Fibroblast of pulmonary artery (primary cell): ENCODE measurements around the gene PAEP.

Experiments used
- DNase-seq: peaks from one replicate; pipeline ENCODE4 v3.0.0-alpha.2; 2010; ENCODE audit warnings: low read depth
- H3K4me3 ChIP-seq: replicated peaks from 2 replicates; pipeline ENCODE4 v1.5.1; 2011; ENCODE audit warnings: low read depth, mild to moderate bottlenecking, control low read depth, low read length, moderate library complexity
- TF ChIP-seq, protein P1 (sequence below): IDR thresholded peaks from 2 replicates; pipeline ENCODE4 v1.5.1; 2011; ENCODE audit warnings: mild to moderate bottlenecking, control low read depth, low read length, inconsistent platforms; ENCODE audit errors: missing control alignments

The PAEP gene

DNA sequence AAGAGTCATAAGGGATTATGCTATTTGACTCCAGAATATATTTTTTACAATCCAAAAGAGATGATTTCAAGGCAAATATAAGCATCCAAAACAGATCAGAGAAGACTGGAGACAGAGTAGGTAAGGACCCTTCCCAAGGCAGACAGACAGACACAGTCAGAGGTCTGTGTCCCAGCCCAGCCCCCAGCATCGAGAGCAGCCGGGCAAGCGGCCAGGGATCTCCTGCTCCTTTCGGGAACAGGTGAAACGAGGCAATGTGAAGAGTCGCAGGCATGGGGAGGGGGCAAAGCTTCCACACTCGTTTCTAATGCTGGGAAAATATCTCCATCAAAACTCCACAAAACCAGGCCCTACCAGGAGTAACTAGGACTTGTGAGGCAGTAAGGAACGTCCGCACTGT lies 5.8 kb downstream of the PAEP start:
- no peak for DNase-seq
- H3K4me3 ChIP-seq = no peak overlapping the region
- TF ChIP-seq, protein P1, sequence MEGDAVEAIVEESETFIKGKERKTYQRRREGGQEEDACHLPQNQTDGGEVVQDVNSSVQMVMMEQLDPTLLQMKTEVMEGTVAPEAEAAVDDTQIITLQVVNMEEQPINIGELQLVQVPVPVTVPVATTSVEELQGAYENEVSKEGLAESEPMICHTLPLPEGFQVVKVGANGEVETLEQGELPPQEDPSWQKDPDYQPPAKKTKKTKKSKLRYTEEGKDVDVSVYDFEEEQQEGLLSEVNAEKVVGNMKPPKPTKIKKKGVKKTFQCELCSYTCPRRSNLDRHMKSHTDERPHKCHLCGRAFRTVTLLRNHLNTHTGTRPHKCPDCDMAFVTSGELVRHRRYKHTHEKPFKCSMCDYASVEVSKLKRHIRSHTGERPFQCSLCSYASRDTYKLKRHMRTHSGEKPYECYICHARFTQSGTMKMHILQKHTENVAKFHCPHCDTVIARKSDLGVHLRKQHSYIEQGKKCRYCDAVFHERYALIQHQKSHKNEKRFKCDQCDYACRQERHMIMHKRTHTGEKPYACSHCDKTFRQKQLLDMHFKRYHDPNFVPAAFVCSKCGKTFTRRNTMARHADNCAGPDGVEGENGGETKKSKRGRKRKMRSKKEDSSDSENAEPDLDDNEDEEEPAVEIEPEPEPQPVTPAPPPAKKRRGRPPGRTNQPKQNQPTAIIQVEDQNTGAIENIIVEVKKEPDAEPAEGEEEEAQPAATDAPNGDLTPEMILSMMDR = no peak

DNA sequence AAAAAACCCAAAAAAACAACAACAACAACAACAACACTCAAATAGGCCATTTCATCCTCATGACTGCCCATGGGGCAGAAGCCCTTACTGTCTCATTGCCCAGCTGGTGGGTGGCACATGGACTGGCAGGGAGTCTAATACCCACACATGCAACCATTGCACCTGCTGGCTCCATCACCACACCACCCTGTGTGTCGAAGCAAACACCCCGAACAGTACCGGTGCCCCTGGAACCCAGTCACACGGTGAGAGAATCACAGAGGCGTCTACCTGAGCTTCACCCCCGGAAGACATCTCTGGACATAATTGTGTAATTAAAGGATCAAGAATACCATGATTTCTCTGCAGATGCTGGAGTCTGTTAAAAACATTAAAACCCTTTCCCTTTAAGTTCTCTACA lies 6.5 kb downstream of the PAEP start:
- DNase-seq = no peak
- TF ChIP-seq, protein P1 = no peak
- H3K4me3 ChIP-seq = no peak overlapping the region

DNA sequence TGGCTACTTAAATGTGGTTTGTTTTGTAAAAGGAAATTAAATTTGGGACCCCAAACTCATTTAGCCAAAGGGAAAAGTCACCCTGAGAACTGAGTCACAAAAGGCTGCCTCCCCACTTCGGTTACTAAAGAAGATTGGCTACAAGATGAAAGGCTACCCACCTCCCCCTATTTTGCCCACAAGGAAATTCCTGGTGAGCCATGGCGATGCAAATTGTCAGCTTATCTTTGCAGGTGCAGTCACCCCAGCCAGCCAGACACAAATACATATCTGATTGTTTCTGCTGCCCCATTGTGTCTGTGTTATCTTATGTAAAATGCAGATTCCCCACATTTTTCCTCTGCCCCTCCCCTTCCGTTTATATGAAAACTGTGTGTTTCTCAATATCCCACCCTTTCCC lies 8.9 kb downstream of the PAEP start:
- no peak overlapping the region for H3K4me3 ChIP-seq
- TF ChIP-seq, protein P1 = no peak
- no peak for DNase-seq

DNA sequence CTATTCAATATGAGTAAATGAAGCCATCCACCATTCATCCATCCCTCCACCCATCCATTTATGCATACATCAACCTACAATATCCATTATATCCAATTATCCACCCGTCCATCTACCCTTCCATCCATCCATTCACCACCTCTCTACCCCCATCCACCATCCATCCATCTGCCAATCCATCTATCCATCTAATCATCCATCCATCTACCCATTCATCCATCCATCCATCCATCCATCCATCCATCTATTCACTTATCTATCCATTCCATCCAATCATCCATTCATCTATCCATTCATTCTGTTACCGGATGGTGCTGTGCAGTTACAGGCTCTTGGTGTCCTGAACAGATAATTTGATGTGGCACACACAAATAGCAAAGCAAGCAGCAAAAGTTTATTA lies 10.7 kb downstream of the PAEP start:
- TF ChIP-seq, protein P1 = no peak
- no peak for DNase-seq
- no peak overlapping the region for H3K4me3 ChIP-seq

DNA sequence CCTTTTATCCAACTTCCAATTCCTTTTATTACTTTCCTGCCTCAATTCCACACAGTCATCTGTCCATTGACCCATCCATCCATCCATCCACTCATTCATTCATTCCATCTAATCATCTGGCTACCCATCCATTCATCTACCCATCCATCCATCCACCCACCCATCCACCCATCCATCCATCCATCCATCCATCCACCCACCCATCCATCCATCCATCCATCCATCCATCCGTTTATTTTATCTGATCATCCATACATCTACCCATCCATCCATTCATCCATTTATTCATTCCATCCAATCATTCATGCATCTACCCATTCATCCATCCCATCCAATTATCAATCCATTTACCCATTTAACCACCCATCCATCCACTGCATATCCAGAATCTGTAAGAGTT lies 11.6 kb downstream of the PAEP start:
- no peak for DNase-seq
- TF ChIP-seq, protein P1 = no peak
- no peak overlapping the region for H3K4me3 ChIP-seq

DNA sequence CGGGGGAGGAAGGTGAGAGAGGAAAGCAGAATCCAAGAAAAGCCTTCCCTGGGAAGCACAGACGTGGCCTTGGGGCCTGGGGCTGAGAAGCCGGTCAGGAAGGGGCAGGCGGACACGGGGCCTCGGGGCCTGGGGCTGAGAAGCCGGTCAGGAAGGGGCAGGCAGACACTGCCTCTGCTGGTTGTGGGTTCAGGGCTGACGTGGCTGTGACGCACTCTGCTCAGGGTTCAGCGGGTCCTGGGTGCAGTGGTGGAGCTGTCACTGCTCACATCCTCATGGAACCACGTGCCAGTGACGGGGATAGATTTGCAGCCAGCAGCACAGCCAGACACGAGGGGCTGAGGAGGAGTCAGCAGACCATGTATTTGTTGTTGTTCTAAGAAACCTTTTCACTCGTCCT lies 12.8 kb downstream of the PAEP start:
- TF ChIP-seq, protein P1 = no peak
- no peak overlapping the region for H3K4me3 ChIP-seq
- DNase-seq = no peak

DNA sequence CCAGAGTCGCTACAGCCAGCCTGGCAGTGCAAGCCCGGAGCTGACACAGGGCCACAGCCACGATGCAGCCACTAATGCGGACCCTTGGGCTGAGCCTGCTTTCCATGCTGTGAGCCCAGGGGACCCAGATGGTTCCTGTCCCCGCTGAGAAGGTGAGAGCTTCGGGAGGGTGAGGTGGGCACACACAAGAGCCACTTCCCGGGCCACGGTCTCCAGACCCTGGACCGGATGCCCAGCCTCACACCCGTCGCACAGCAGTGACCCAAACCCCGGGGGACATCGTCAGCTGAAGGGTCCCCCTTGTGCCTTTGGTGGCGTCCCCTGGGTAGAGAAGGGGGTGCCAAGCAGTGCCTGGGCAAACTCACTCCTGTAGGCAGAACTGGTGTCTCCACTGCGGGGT lies 13.4 kb downstream of the PAEP start:
- TF ChIP-seq, protein P1 = no peak
- DNase-seq = no peak
- H3K4me3 ChIP-seq = no peak overlapping the region
